H1 (cell line): ENCODE results near the gene PVR.

Source experiments
- BRCA1 ChIP-seq: IDR thresholded peaks from 2 replicates; pipeline ENCODE4 v1.6.1; 2012; ENCODE audit warnings: low read depth, low read length, improper control_type of control experiment
- CHD2 ChIP-seq: IDR thresholded peaks from 2 replicates; pipeline ENCODE4 v1.6.1; 2012; ENCODE audit warnings: low read length, improper control_type of control experiment
- EGR1 ChIP-seq: IDR thresholded peaks from 2 replicates; pipeline ENCODE4 v1.6.1; 2011; ENCODE audit warnings: low read depth, low read length, borderline replicate concordance
- MAFK ChIP-seq: IDR thresholded peaks from 2 replicates; pipeline ENCODE4 v1.6.1; 2012; ENCODE audit warnings: low read depth, mild to moderate bottlenecking, improper control_type of control experiment, low read length
- POLR2A ChIP-seq, 2 experiments: IDR thresholded peaks; 1 replicate in 1 of 2; 2 replicates in 1 of 2; pipeline ENCODE4 v1.6.1; 2011; ENCODE audit warnings: low read depth in 2 of 2, low read length in 2 of 2, mild to moderate bottlenecking in 2 of 2; ENCODE audit errors: control extremely low read depth in 1 of 2
- POLR2AphosphoS5 ChIP-seq: IDR thresholded peaks from 2 replicates; pipeline ENCODE4 v1.6.1; 2011; ENCODE audit warnings: low read depth, low read length
- POU5F1 ChIP-seq: IDR thresholded peaks from 2 replicates; pipeline ENCODE4 v1.6.1; 2011; ENCODE audit warnings: low read depth, mild to moderate bottlenecking, low read length, moderate library complexity
- RAD21 ChIP-seq, 2 experiments: IDR thresholded peaks in 1 of 2; conservative IDR thresholded peaks in 1 of 2; 2 replicates each; pipeline ENCODE4 v1.6.1; 2011; ENCODE audit warnings: low read depth in 2 of 2, low read length in 2 of 2, improper control_type of control experiment in 1 of 2, inconsistent platforms in 1 of 2, mild to moderate bottlenecking in 1 of 2, moderate library complexity in 1 of 2
- SIX5 ChIP-seq: IDR thresholded peaks from 2 replicates; pipeline ENCODE4 v1.6.1; 2011; ENCODE audit warnings: mild to moderate bottlenecking, low read depth, low read length
- SP1 ChIP-seq: IDR thresholded peaks from 2 replicates; pipeline ENCODE4 v1.6.1; 2011; ENCODE audit warnings: low read depth, low read length
- TAF1 ChIP-seq: IDR thresholded peaks from 2 replicates; pipeline ENCODE4 v1.6.1; 2011; ENCODE audit warnings: mild to moderate bottlenecking, low read depth, low read length
- TEAD4 ChIP-seq: IDR thresholded peaks from 2 replicates; pipeline ENCODE4 v1.6.1; 2012; ENCODE audit warnings: low read depth, low read length, inconsistent platforms, mixed read lengths
- TF ChIP-seq, protein P1 (sequence below), 3 experiments: IDR thresholded peaks; 1 replicate in 2 of 3; 2 replicates in 1 of 3; pipeline versions ENCODE4 v1.5.1 to v1.6.1; 2011; ENCODE audit warnings: low read length in 3 of 3, mild to moderate bottlenecking in 3 of 3, inconsistent platforms in 2 of 3, low read depth in 1 of 3, moderate library complexity in 1 of 3; ENCODE audit not compliant: insufficient read depth in 1 of 3; ENCODE audit errors: control extremely low read depth in 1 of 3

- TF ChIP-seq SP1 (peak; percentile 64; the same call in 1 of the 2 replicates), POLR2A (IDR thresholded peaks at IDR 0.05; ENCODE audit: control extremely low read depth in 1 of 2, low read depth in 2 of 2, low read length in 2 of 2) (no peak), TAF1 (no peak), TEAD4 (no peak), RAD21 (IDR thresholded peaks at IDR 0.05 in 1 of 2, conservative IDR thresholded peaks at IDR 0.05 in 1 of 2; ENCODE audit: low read depth in 2 of 2, low read length in 2 of 2) (no peak), BRCA1 (no peak), POU5F1 (no peak), EGR1 (no peak), SIX5 (no peak), CHD2 (no peak), MAFK (no peak), POLR2AphosphoS5 (no peak)
- TF ChIP-seq, protein P1, sequence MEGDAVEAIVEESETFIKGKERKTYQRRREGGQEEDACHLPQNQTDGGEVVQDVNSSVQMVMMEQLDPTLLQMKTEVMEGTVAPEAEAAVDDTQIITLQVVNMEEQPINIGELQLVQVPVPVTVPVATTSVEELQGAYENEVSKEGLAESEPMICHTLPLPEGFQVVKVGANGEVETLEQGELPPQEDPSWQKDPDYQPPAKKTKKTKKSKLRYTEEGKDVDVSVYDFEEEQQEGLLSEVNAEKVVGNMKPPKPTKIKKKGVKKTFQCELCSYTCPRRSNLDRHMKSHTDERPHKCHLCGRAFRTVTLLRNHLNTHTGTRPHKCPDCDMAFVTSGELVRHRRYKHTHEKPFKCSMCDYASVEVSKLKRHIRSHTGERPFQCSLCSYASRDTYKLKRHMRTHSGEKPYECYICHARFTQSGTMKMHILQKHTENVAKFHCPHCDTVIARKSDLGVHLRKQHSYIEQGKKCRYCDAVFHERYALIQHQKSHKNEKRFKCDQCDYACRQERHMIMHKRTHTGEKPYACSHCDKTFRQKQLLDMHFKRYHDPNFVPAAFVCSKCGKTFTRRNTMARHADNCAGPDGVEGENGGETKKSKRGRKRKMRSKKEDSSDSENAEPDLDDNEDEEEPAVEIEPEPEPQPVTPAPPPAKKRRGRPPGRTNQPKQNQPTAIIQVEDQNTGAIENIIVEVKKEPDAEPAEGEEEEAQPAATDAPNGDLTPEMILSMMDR (IDR thresholded peaks at IDR 0.05; ENCODE audit: control extremely low read depth in 1 of 3, insufficient read depth in 1 of 3, low read depth in 1 of 3, low read length in 3 of 3), result no peak
Observed at GRCh38 chr19:44677019-44677811, 33.5 kb downstream of the PVR start.
